ENCODE results near the gene ELAVL2. TPM values are rescaled to one million over a fixed set of nuclear protein-coding genes. Genes with fewer than 3 reads are reported as not detected.

Gene ELAVL2
- total RNA-seq (2021) (not detected in 2 replicates), Bru-seq, nascent RNA (percentile 1 among the genes with signal in this experiment), BruChase-seq, experiment 1, labeled RNA remaining after a 2-hour chase (percentile 0 among the genes with signal in this experiment), BruChase-seq, experiment 2, labeled RNA remaining after a 6-hour chase (percentile 0 among the genes with signal in this experiment)
- long read RNA-seq, result 0 reads

DNA sequence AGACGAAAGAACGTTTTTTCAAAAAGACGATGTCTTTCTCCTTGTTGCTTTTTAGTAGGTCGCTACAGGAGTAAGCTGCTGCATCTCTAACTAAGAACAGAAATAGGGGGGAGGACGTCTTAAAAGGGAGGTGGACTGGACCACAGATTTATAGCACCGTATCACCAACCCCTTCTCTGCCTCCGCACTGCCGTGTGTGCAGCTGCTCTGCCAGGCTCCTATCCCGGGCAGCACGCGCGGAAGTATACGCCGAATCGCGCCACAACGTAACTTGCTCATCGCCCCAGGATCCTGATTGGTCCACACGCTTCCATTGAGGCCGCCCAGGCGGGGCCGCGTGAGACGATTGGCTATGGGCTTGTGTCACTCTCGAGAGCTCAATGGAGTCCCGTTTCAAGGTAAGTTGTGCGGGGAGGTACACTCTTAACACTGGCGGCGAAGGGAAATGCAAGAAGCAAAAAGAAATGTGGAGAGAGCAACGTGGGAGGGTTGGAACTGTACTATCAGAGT lies at the start of gene ELAVL2:
Gene ELAVL2 (minus strand): TSS at position 121 of the 510 bp plus-strand sequence. CDS start 64,006 bp downstream, outside the sequence.
- no peak within 1 kb of the TSS for H3K4me3 ChIP-seq (ENCODE audit: low read depth, low read length, poor library complexity, severe bottlenecking)
- peaks cover 13% of the 10 kb centered on the region for H3K27me3 ChIP-seq (replicated peaks; ENCODE audit: insufficient read depth, low read depth, low read length, poor library complexity)
- DNase-seq (ENCODE audit: low spot score), result no peak
- H3K27ac ChIP-seq (ENCODE audit: low read depth, low read length, poor library complexity, severe bottlenecking), result no peak within 1 kb of the TSS
- H3K9me3 ChIP-seq (ENCODE audit: low read depth, low read length, poor library complexity, severe bottlenecking), result no peaks in the 10 kb centered on the region
- intact Hi-C loops (cut with micrococcal nuclease; ENCODE audit: unreplicated experiment), result no loop called here
- CTCF ChIA-PET, result no interaction called here
- TF ChIP-seq EZH2 (IDR thresholded peaks at IDR 0.05; ENCODE audit: borderline replicate concordance, low read depth, low read length, poor library complexity, severe bottlenecking), result no peak
- POLR2A ChIA-PET (ENCODE audit: low non-redundant PET), result no interaction called here
- H3K4me1 ChIP-seq (ENCODE audit: insufficient read depth, low read length, poor library complexity, severe bottlenecking), result no peaks in the 10 kb centered on the region
- H3K36me3 ChIP-seq (ENCODE audit: insufficient read depth, low read length, poor library complexity, severe bottlenecking), result no peaks in the 10 kb centered on the region
- no TSS peak for BruUV-seq (replicated peaks)

DNA sequence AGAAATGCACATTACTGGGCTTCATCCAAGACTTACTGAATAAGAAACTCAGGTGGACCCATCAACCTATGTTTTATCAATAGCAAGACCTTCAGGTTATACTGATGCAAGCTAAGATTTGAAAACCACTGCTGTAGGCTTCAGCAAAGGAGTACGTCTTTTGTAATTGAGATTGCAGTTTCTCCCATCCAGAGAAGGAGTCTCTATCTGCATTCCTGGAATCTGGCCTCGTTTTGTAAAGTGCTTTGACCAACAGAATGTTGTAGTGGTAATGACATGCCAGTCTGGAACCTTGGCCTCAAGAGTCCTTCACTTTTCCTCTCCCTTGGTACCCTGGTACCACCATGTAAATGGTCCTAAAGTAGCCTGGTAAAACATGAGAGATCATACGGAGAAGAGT lies 32.2 kb upstream of the ELAVL2 start:
- no peak for DNase-seq (ENCODE audit: low spot score)
- intact Hi-C loops (cut with micrococcal nuclease; ENCODE audit: unreplicated experiment), result no loop called here
- H3K27me3 ChIP-seq (replicated peaks; ENCODE audit: insufficient read depth, low read depth, low read length, poor library complexity), result no peaks in the 10 kb centered on the region
- no TSS peak for BruUV-seq (replicated peaks)
- no peak overlapping the region for H3K27ac ChIP-seq (ENCODE audit: low read depth, low read length, poor library complexity, severe bottlenecking)
- no peaks in the 10 kb centered on the region for H3K9me3 ChIP-seq (ENCODE audit: low read depth, low read length, poor library complexity, severe bottlenecking)
- H3K4me3 ChIP-seq (ENCODE audit: low read depth, low read length, poor library complexity, severe bottlenecking), result no peak overlapping the region
- CTCF ChIA-PET, result no interaction called here
- no peaks in the 10 kb centered on the region for H3K36me3 ChIP-seq (ENCODE audit: insufficient read depth, low read length, poor library complexity, severe bottlenecking)
- POLR2A ChIA-PET (ENCODE audit: low non-redundant PET), result no interaction called here
- TF ChIP-seq EZH2 (IDR thresholded peaks at IDR 0.05; ENCODE audit: borderline replicate concordance, low read depth, low read length, poor library complexity, severe bottlenecking), result no peak
- TF ChIP-seq, protein P1, sequence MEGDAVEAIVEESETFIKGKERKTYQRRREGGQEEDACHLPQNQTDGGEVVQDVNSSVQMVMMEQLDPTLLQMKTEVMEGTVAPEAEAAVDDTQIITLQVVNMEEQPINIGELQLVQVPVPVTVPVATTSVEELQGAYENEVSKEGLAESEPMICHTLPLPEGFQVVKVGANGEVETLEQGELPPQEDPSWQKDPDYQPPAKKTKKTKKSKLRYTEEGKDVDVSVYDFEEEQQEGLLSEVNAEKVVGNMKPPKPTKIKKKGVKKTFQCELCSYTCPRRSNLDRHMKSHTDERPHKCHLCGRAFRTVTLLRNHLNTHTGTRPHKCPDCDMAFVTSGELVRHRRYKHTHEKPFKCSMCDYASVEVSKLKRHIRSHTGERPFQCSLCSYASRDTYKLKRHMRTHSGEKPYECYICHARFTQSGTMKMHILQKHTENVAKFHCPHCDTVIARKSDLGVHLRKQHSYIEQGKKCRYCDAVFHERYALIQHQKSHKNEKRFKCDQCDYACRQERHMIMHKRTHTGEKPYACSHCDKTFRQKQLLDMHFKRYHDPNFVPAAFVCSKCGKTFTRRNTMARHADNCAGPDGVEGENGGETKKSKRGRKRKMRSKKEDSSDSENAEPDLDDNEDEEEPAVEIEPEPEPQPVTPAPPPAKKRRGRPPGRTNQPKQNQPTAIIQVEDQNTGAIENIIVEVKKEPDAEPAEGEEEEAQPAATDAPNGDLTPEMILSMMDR (conservative IDR thresholded peaks at IDR 0.05; ENCODE audit: low read depth, low read length), result no peak
- H3K4me1 ChIP-seq (ENCODE audit: insufficient read depth, low read length, poor library complexity, severe bottlenecking), result no peaks in the 10 kb centered on the region

DNA sequence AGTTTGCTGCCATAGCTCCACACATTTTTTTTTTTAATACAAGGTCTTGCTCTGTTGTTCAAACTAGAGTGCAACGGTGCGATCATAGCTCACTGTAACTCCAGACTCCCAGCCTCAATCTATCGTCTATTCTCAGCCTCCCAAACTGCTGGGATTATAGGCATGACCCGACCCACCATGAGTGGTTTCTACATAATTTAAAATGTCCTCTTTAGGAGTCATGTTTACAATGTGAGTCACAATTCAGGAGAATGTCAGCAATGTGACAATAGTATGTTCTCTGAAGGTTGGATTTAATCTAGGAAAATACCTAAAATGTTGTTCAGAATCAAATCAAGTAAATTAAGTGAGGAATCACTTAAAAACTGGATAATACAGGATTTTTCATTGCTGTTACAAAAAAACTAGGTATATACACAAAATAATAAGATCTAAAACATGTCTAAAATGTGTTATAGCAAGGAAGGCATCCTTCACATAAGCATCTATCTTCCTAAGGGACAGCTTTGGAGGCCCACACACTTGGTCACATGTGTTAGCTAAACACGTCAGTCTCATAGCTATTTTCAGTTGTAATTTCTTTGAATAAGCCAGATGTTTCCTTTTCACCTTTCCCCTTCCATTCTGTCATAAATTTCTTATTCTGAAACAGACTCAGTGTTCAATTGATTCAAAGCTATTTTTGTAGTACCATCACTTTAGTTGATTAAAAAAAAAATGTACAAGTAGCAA lies 30.0 kb upstream of the ELAVL2 start:
- Histone ChIP-seq H3K27ac (ENCODE audit: low read depth, low read length, poor library complexity, severe bottlenecking) (no peak overlapping the region), H3K9me3 (ENCODE audit: low read depth, low read length, poor library complexity, severe bottlenecking) (no peaks in the 10 kb centered on the region), H3K27me3 (replicated peaks; ENCODE audit: insufficient read depth, low read depth, low read length, poor library complexity) (no peaks in the 10 kb centered on the region), H3K4me1 (ENCODE audit: insufficient read depth, low read length, poor library complexity, severe bottlenecking) (no peaks in the 10 kb centered on the region), H3K4me3 (ENCODE audit: low read depth, low read length, poor library complexity, severe bottlenecking) (no peak overlapping the region), H3K36me3 (ENCODE audit: insufficient read depth, low read length, poor library complexity, severe bottlenecking) (no peaks in the 10 kb centered on the region)
- DNase-seq (ENCODE audit: low spot score), result no peak
- ChIA-PET POLR2A (ENCODE audit: low non-redundant PET) (no interaction called here), CTCF (no interaction called here)
- BruUV-seq (replicated peaks), result no TSS peak
- TF ChIP-seq EZH2 (IDR thresholded peaks at IDR 0.05; ENCODE audit: borderline replicate concordance, low read depth, low read length, poor library complexity, severe bottlenecking), result no peak
- intact Hi-C loops (cut with micrococcal nuclease; ENCODE audit: unreplicated experiment), result no loop called here

DNA sequence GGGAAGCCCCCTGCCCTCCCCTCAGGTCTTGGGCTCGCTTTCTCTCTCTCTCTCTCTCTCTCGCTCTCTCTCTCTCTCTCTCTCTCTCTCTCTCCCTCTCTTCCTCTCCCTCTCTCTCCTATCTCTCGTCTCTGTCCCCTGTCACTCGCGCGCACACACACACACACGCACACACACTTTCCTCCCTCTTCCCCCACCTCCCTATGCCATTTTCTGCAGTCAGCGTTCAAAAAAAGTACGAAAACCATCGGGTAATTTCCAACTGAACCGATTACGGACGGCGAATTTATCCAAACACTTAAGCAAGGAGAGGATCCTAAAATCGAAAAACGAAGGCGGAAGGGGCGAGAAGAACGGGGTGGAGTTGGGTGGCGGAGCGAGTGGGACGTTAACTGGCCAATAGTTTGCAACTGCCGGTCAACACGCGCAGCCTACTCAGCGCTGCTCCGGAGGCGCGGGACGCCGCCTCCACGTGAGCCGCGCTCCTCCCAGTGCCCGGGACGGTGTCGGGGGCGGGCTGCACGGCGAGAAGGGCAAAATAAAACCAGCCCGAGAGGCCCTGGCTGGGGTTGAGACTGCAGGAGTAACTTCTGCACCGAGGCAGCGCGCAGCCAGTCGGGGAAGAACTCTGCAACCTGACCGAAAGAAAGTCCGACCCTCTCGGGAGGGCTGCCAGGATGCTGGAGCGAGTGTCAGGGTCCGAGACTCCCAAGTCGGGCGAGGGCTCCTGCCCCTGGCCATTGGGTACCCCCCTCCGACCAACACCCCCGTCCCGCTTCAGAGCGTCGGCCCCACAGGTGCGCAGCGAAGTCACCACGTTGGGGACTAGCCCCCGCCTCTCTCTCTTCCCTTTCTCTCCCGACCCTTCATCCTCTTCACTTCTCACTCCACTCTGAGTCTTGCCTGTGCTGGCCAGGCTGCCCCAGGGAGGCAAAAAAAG lies 24.9 kb upstream of the ELAVL2 start:
- no peaks in the 10 kb centered on the region for H3K27me3 ChIP-seq (replicated peaks; ENCODE audit: insufficient read depth, low read depth, low read length, poor library complexity)
- CTCF ChIA-PET, result no interaction called here
- no peaks in the 10 kb centered on the region for H3K9me3 ChIP-seq (ENCODE audit: low read depth, low read length, poor library complexity, severe bottlenecking)
- POLR2A ChIA-PET (ENCODE audit: low non-redundant PET), result no interaction called here
- H3K36me3 ChIP-seq (ENCODE audit: insufficient read depth, low read length, poor library complexity, severe bottlenecking), result no peaks in the 10 kb centered on the region
- TF ChIP-seq, protein P1 (conservative IDR thresholded peaks at IDR 0.05; ENCODE audit: low read depth, low read length), result no peak
- TF ChIP-seq EZH2 (IDR thresholded peaks at IDR 0.05; ENCODE audit: borderline replicate concordance, low read depth, low read length, poor library complexity, severe bottlenecking), result no peak
- H3K27ac ChIP-seq (ENCODE audit: low read depth, low read length, poor library complexity, severe bottlenecking), result no peak overlapping the region
- no peak overlapping the region for H3K4me3 ChIP-seq (ENCODE audit: low read depth, low read length, poor library complexity, severe bottlenecking)
- H3K4me1 ChIP-seq (ENCODE audit: insufficient read depth, low read length, poor library complexity, severe bottlenecking), result no peaks in the 10 kb centered on the region
- intact Hi-C loops (cut with micrococcal nuclease; ENCODE audit: unreplicated experiment), result no loop called here
- DNase-seq (ENCODE audit: low spot score), result no peak
- no TSS peak for BruUV-seq (replicated peaks)
